GM19239 (cell line): ENCODE measurements around the gene IL17REL.

ENCODE experiments used
- DNase-seq: peaks from one replicate; pipeline ENCODE4 v3.0.0; 2011; ENCODE audit warnings: low spot score; ENCODE audit not compliant: insufficient read length
- FAIRE-seq: peaks from 2 replicates; lab custom pipeline; 2011; peaks lifted over from hg19 to GRCh38; lab: Jason Lieb, UNC

IL17REL gene

GRCh38 chr22:50027639-50028537, 15.3 kb upstream of the IL17REL start:
- no peak for FAIRE-seq
- no peak for DNase-seq

- DNase-seq (no peak), FAIRE-seq (no peak)
Observed at GRCh38 chr22:50025993-50026392, 13.4 kb upstream of the IL17REL start.

- FAIRE-seq (no peak), DNase-seq (no peak)
Observed at GRCh38 chr22:50022171-50022819, 9.7 kb upstream of the IL17REL start.

GRCh38 chr22:50020606-50021005, 8.0 kb upstream of the IL17REL start:
- FAIRE-seq (no peak), DNase-seq (no peak)

- FAIRE-seq (no peak), DNase-seq (no peak)
Observed at GRCh38 chr22:50019316-50019715, 6.8 kb upstream of the IL17REL start.

GRCh38 chr22:50018608-50019285, 6.2 kb upstream of the IL17REL start:
- no peak for FAIRE-seq
- no peak for DNase-seq

- FAIRE-seq (no peak), DNase-seq (no peak)
Observed at GRCh38 chr22:50017701-50018224, 5.2 kb upstream of the IL17REL start.

- no peak for DNase-seq
- no peak for FAIRE-seq
Observed at GRCh38 chr22:50016988-50017700, 4.6 kb upstream of the IL17REL start.

- no peak for FAIRE-seq
- DNase-seq: no peak
Observed at GRCh38 chr22:50016308-50016987, 3.9 kb upstream of the IL17REL start.

GRCh38 chr22:50015451-50016307, 3.1 kb upstream of the IL17REL start:
- FAIRE-seq: no peak
- DNase-seq: no peak

GRCh38 chr22:50014655-50015401, 2.3 kb upstream of the IL17REL start:
- FAIRE-seq (no peak), DNase-seq (no peak)

- no peak for FAIRE-seq
- no peak for DNase-seq
Observed at GRCh38 chr22:50014053-50014501, 1.5 kb upstream of the IL17REL start.

- no peak for FAIRE-seq
- DNase-seq: no peak
Observed at GRCh38 chr22:50011447-50012210, 936 bp downstream of the IL17REL start.

GRCh38 chr22:50010676-50011446, 1.7 kb downstream of the IL17REL start:
- no peak for FAIRE-seq
- DNase-seq: no peak

- FAIRE-seq: no peak
Observed at GRCh38 chr22:50009765-50010675, 2.5 kb downstream of the IL17REL start.

More at GRCh38 chr22:50009765-50010675, 2.5 kb downstream of the IL17REL start:
- DNase-seq: no peak
